ENCODE results near the gene PNP. TPM values are rescaled to one million over a fixed set of nuclear protein-coding genes. Genes with fewer than 3 reads are reported as not detected.

PNP gene
- polyA plus RNA-seq, 1 donor from 2014 or later = 12.6 TPM

- H4K20me1 ChIP-seq (ENCODE audit: insufficient read depth) = no peaks in the 10 kb centered on the region
- H3K9me3 ChIP-seq (ENCODE audit: low read length) = no peaks in the 10 kb centered on the region
- no peaks in the 10 kb centered on the region for H3F3A ChIP-seq (ENCODE audit: insufficient read depth, low read length, poor library complexity, severe bottlenecking)
- no peak for TF ChIP-seq CTCF (IDR thresholded peaks at IDR 0.05; ENCODE audit: poor library complexity, severe bottlenecking)
- no peak for TF ChIP-seq EP300 (conservative IDR thresholded peaks at IDR 0.05; ENCODE audit: poor library complexity, severe bottlenecking)
- TF ChIP-seq TAF1 (IDR thresholded peaks at IDR 0.05; ENCODE audit: low read depth) = no peak
- no peak for TF ChIP-seq REST (IDR thresholded peaks at IDR 0.05; ENCODE audit: borderline replicate concordance)
- TF ChIP-seq POLR2AphosphoS5 (IDR thresholded peaks at IDR 0.05) = no peak
- TF ChIP-seq RAD21 (conservative IDR thresholded peaks at IDR 0.05) = no peak
- TF ChIP-seq SMC3 (conservative IDR thresholded peaks at IDR 0.05; ENCODE audit: poor library complexity) = no peak
- no peak for TF ChIP-seq EZH2 (IDR thresholded peaks at IDR 0.05; ENCODE audit: borderline replicate concordance, insufficient read depth, low read length, poor library complexity, severe bottlenecking)
- TF ChIP-seq MXI1 (conservative IDR thresholded peaks at IDR 0.05; ENCODE audit: poor library complexity, severe bottlenecking) = no peak
- no peaks in the 10 kb centered on the region for H3K79me2 ChIP-seq (replicated peaks; ENCODE audit: insufficient read depth, low read length)
- no peaks in the 10 kb centered on the region for H3K36me3 ChIP-seq (ENCODE audit: insufficient read depth, low read length)
- no peaks in the 10 kb centered on the region for H3K27me3 ChIP-seq (ENCODE audit: insufficient read depth, low read depth, low read length)
- H3K4me3 ChIP-seq (ENCODE audit: low read length) = no peak overlapping the region
- H3K9ac ChIP-seq (ENCODE audit: low read length) = no peak overlapping the region
- no peak overlapping the region for H3K4me2 ChIP-seq (ENCODE audit: low read length)
- H3K27ac ChIP-seq (ENCODE audit: low read length) = no peak overlapping the region
- no peaks in the 10 kb centered on the region for H3K9me2 ChIP-seq (ENCODE audit: insufficient read depth, low read length)
- no peak overlapping the region for H2AFZ ChIP-seq (ENCODE audit: low read depth, low read length)
Measured at GRCh38 chr14:20477211-20477876, 8.1 kb downstream of the PNP start.

GRCh38 chr14:20478894-20479293, 9.7 kb downstream of the PNP start:
- Histone ChIP-seq H3K79me2 (replicated peaks; ENCODE audit: insufficient read depth, low read length) (no peaks in the 10 kb centered on the region), H4K20me1 (ENCODE audit: insufficient read depth) (no peaks in the 10 kb centered on the region), H3K9ac (ENCODE audit: low read length) (no peak overlapping the region), H3K36me3 (ENCODE audit: insufficient read depth, low read length) (no peaks in the 10 kb centered on the region), H2AFZ (ENCODE audit: low read depth, low read length) (no peak overlapping the region), H3K4me3 (ENCODE audit: low read length) (no peak overlapping the region), H3K9me2 (ENCODE audit: insufficient read depth, low read length) (no peaks in the 10 kb centered on the region), H3K4me2 (ENCODE audit: low read length) (no peak overlapping the region), H3K27me3 (ENCODE audit: insufficient read depth, low read depth, low read length) (no peaks in the 10 kb centered on the region), H3K27ac (ENCODE audit: low read length) (no peak overlapping the region), H3K9me3 (ENCODE audit: low read length) (no peaks in the 10 kb centered on the region), H3F3A (ENCODE audit: insufficient read depth, low read length, poor library complexity, severe bottlenecking) (no peaks in the 10 kb centered on the region)
- no peak for TF ChIP-seq CTCF (IDR thresholded peaks at IDR 0.05; ENCODE audit: poor library complexity, severe bottlenecking)

All from neural cell (in vitro differentiated cells).